MG63 (cell line): ENCODE measurements around the gene TNNT1. TPM values are rescaled to one million over a fixed set of nuclear protein-coding genes. Genes with fewer than 3 reads are reported as not detected.
A peak's percentile ranks its signal among the peaks of the same experiment; 100 is the strongest.

Experiments used
- DNase-seq: peaks from one replicate; pipeline ENCODE4 v3.0.0-alpha.2; 2020
- H3K27me3 ChIP-seq: fragments of 250-450 bp; sonication (Bioruptor Pico); 2 replicates; pipeline ENCODE4 v1.5.1; 2020; ENCODE audit warnings: mild to moderate bottlenecking, moderate library complexity
- H3K36me3 ChIP-seq: fragments of 250-450 bp; sonication (Bioruptor Pico); 2 replicates; pipeline ENCODE4 v1.5.1; 2020; ENCODE audit warnings: mild to moderate bottlenecking, moderate library complexity
- H3K4me3 ChIP-seq: fragments of 250-450 bp; sonication (Bioruptor Pico); 2 replicates; pipeline ENCODE4 v1.5.1; 2020; ENCODE audit warnings: mild to moderate bottlenecking, moderate library complexity
- H3K9me3 ChIP-seq: fragments of 250-450 bp; sonication (Bioruptor Pico); 2 replicates; pipeline ENCODE4 v1.5.1; 2020; ENCODE audit warnings: mild to moderate bottlenecking, moderate library complexity
- total RNA-seq: library from RNA; depleted of rRNA; stranded (reverse); fragments of >200 nt; shearing (Covaris generic); gene quantifications from 2 replicates; pipeline ENCODE4 v1.2.3, GENCODE V29; 2014; ENCODE audit warnings: low replicate concordance; rRNA removed

Gene TNNT1
- total RNA-seq, 1 experiment from 2014 or later: 1.7 TPM

GRCh38 chr19:55089342-55089944 lies 59.6 kb downstream of the TNNT1 start:
- peaks cover 21% of the 10 kb centered on the region for H3K36me3 ChIP-seq
- H3K9me3 ChIP-seq: no peaks in the 10 kb centered on the region
- H3K4me3 ChIP-seq: no peak overlapping the region
- no peak for DNase-seq
- no peaks in the 10 kb centered on the region for H3K27me3 ChIP-seq

GRCh38 chr19:55088543-55089341 lies 60.3 kb downstream of the TNNT1 start:
- Histone ChIP-seq H3K4me3 (no peak overlapping the region), H3K36me3 (peaks cover 19% of the 10 kb centered on the region), H3K9me3 (no peaks in the 10 kb centered on the region), H3K27me3 (no peaks in the 10 kb centered on the region)
- peak; percentile 74 for DNase-seq

DNA sequence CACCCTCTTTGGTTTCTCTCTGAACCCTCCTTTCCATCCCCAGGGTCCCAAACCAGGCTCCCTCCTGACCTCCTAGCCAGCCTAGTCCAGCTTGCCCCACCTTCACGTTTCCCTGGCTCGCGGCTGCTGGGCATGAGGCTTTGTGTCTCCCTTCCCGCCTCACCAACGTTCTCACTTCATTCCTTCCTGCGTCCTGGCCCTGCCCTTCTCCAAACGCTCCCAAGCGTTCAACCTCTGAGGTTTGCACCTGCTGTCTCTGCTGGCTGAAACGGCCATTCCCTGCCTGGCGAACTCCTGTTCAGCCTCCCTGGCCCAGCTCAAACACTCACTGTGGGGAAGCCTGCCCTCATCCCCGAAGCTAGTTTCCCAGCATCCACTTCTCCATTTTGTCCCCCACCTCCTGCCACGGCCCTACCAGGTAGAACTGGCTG lies 61.0 kb downstream of the TNNT1 start:
- DNase-seq: no peak
- peaks cover 19% of the 10 kb centered on the region for H3K36me3 ChIP-seq
- H3K4me3 ChIP-seq: no peak overlapping the region
- H3K9me3 ChIP-seq: no peaks in the 10 kb centered on the region
- no peaks in the 10 kb centered on the region for H3K27me3 ChIP-seq

GRCh38 chr19:55087542-55087901 lies 61.5 kb downstream of the TNNT1 start:
- H3K9me3 ChIP-seq: no peaks in the 10 kb centered on the region
- peaks cover 19% of the 10 kb centered on the region for H3K36me3 ChIP-seq
- H3K27me3 ChIP-seq: peaks cover under 1% of the 10 kb centered on the region; the same call in 1 of the 2 replicates
- H3K4me3 ChIP-seq: no peak overlapping the region
- DNase-seq: no peak

- Histone ChIP-seq H3K27me3 (peaks cover 6% of the 10 kb centered on the region), H3K9me3 (no peaks in the 10 kb centered on the region), H3K4me3 (no peak overlapping the region), H3K36me3 (peaks cover 19% of the 10 kb centered on the region)
- DNase-seq: no peak
Measured at GRCh38 chr19:55086730-55087541, 62.1 kb downstream of the TNNT1 start.

DNA sequence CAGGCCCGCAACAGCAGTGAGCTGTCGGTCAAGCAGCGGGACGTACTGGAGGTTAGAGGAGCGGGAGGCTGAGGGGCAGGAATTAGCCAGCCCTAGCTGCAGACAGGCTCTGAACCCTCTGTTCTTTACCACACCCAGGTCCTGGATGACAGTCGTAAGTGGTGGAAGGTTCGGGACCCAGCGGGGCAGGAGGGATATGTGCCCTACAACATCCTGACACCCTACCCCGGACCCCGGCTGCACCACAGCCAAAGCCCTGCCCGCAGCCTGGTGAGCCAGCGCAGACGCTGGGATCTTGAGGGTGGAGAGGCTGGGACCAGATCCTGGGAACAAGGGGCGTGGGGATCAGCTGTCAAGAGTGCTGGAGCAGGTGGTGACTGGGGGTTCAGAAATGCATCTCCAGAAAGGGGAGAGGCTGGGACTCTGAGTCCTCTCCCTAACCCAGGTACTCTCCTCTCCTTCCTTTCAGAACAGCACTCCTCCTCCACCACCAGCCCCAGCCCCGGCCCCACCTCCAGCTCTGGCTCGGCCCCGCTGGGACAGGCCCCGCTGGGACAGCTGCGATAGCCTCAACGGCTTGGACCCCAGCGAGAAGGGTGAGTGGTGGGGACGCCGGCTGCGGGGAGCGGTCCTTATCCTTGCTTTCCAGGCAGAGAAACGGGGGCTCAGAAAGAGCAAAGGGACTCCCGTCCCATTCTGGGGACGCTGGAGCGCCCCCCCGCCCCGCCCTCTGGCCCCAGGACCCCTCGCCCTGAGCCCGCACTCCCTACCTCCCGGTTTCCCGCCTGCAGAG lies 62.9 kb downstream of the TNNT1 start:
- Histone ChIP-seq H3K4me3 (no peak overlapping the region), H3K36me3 (peaks cover 17% of the 10 kb centered on the region), H3K27me3 (peaks cover 13% of the 10 kb centered on the region), H3K9me3 (no peaks in the 10 kb centered on the region)
- DNase-seq: no peak

DNA sequence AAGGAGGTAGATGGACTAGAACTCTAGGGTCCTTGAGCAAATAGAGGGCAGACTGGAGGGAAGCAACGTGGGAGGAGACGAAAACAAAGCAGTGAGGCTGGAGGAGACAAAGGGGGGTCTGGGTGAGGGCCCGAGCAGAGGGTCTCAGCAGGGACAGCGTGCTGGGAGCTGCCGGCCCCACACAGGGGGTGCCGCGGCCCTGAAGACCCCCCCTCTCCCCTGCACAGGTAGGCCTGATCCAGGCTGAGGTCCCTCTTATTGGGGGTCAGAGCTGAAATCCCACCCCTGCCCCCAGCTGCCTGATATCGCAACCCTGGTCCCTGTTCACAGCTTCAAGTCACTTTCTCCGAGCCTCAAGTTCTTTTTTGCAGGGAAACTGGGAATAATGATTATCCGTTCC lies 64.6 kb downstream of the TNNT1 start:
- no peak for DNase-seq
- Histone ChIP-seq H3K4me3 (no peak overlapping the region), H3K36me3 (peaks cover 10% of the 10 kb centered on the region; the same call in 1 of the 2 replicates), H3K9me3 (no peaks in the 10 kb centered on the region), H3K27me3 (peaks cover 29% of the 10 kb centered on the region)

GRCh38 chr19:55083004-55083850 lies 65.8 kb downstream of the TNNT1 start:
- DNase-seq: no peak
- Histone ChIP-seq H3K4me3 (no peak overlapping the region), H3K27me3 (peaks cover 29% of the 10 kb centered on the region), H3K36me3 (peaks cover 10% of the 10 kb centered on the region; the same call in 1 of the 2 replicates), H3K9me3 (no peaks in the 10 kb centered on the region)

Other genes with a start within 250 kb of the TNNT1 start
- gene NCR1, start 243.1 kb downstream of the TNNT1 start, total RNA-seq: not detected in 2 replicates
- gene NLRP7, start 201.7 kb downstream of the TNNT1 start, total RNA-seq: not detected in 2 replicates
- gene NLRP2, start 182.8 kb downstream of the TNNT1 start, total RNA-seq: not detected in 2 replicates
- not detected in 2 replicates for gene GP6, start 110.9 kb downstream of the TNNT1 start, total RNA-seq
- gene RDH13, start 86.1 kb downstream of the TNNT1 start, total RNA-seq: 17.9 and 23.8 TPM in 2 replicates
- 1.1 TPM in 1 of 2 replicates, not detected in the other for gene EPS8L1, start 73.3 kb downstream of the TNNT1 start, total RNA-seq
- 76.0 and 81.1 TPM in 2 replicates for gene PPP1R12C, start 31.6 kb downstream of the TNNT1 start, total RNA-seq
- not detected in 2 replicates for gene TNNI3, start 8.5 kb upstream of the TNNT1 start, total RNA-seq
- 2.7 TPM in 1 of 2 replicates, not detected in the other for gene DNAAF3, start 17.4 kb upstream of the TNNT1 start, total RNA-seq
- not detected in 2 replicates for gene SYT5, start 31.1 kb upstream of the TNNT1 start, total RNA-seq
- gene PTPRH, start 60.3 kb upstream of the TNNT1 start, total RNA-seq: 3.9 and 11.8 TPM in 2 replicates
- 0.16 TPM in 1 of 2 replicates, not detected in the other for gene TMEM86B, start 79.6 kb upstream of the TNNT1 start, total RNA-seq
- 59.5 and 102 TPM in 2 replicates for gene PPP6R1, start 109.8 kb upstream of the TNNT1 start, total RNA-seq
- 64.6 and 122 TPM in 2 replicates for gene HSPBP1, start 130.9 kb upstream of the TNNT1 start, total RNA-seq
- 0.89 TPM in 1 of 2 replicates, not detected in the other for gene BRSK1, start 134.8 kb upstream of the TNNT1 start, total RNA-seq
- not detected in 2 replicates for gene TMEM150B, start 176.1 kb upstream of the TNNT1 start, total RNA-seq
- gene KMT5C, start 190.7 kb upstream of the TNNT1 start, total RNA-seq: 2.8 and 11.1 TPM in 2 replicates
- not detected in 2 replicates for gene COX6B2, start 205.5 kb upstream of the TNNT1 start, total RNA-seq
- not detected in 2 replicates for gene GARIN5B, start 214.1 kb upstream of the TNNT1 start, total RNA-seq
- gene IL11, start 221.3 kb upstream of the TNNT1 start, total RNA-seq: 0.95 TPM in 1 of 2 replicates, not detected in the other
- gene TMEM190, start 227.6 kb upstream of the TNNT1 start, total RNA-seq: not detected in 2 replicates
- gene TMEM238, start 235.1 kb upstream of the TNNT1 start, total RNA-seq: 3.5 TPM in 1 of 2 replicates, not detected in the other
- 127 and 409 TPM in 2 replicates for gene RPL28, start 236.7 kb upstream of the TNNT1 start, total RNA-seq